MCF 10A (cell line): ENCODE results near the gene COL16A1. TPM values are rescaled to one million over a fixed set of nuclear protein-coding genes. Genes with fewer than 3 reads are reported as not detected.

ENCODE experiments used
- BruUV-seq: library from RNA; stranded (reverse); fragments of 400-500 nt; replicated peaks from 2 replicates; lab custom pipeline; 2021; lab: Mats Ljungman, UMichigan
- CTCF ChIA-PET: fragments of 300-600 bp; sonication (Branson Sonifier 250); formaldehyde crosslinking; extraction: SDS; loops from one replicate; lab custom pipeline; 2021; ENCODE audit warnings: antibody characterized with exemption, inconsistent platforms; lab: Yijun Ruan, JAX
- POLR2A ChIA-PET: fragments of 300-600, 350-650 bp; sonication (Branson Sonifier 250); formaldehyde crosslinking; extraction: SDS; loops from one replicate; lab custom pipeline; 2020; ENCODE audit warnings: antibody characterized with exemption, inconsistent platforms; lab: Yijun Ruan, JAX
- DNase-seq: peaks from one replicate; pipeline ENCODE4 v3.0.0-alpha.2; 2018; ENCODE audit not compliant: unreplicated experiment
- H3K27ac Mint-ChIP-seq: one replicate; pipeline ENCODE4 v1.8.0; 2022; ENCODE audit warnings: mild to moderate bottlenecking, low read depth, mixed read lengths; ENCODE audit not compliant: unreplicated experiment
- H3K27me3 Mint-ChIP-seq: one replicate; pipeline ENCODE4 v1.8.0; 2022; ENCODE audit warnings: mixed read lengths; ENCODE audit not compliant: insufficient read depth, unreplicated experiment
- H3K36me3 Mint-ChIP-seq: one replicate; pipeline ENCODE4 v1.8.0; 2022; ENCODE audit warnings: mild to moderate bottlenecking, moderate library complexity, mixed read lengths; ENCODE audit not compliant: insufficient read depth, unreplicated experiment
- H3K4me1 Mint-ChIP-seq: one replicate; pipeline ENCODE4 v1.8.0; 2022; ENCODE audit warnings: mixed read lengths; ENCODE audit not compliant: insufficient read depth, unreplicated experiment
- H3K4me3 Mint-ChIP-seq: one replicate; pipeline ENCODE4 v1.8.0; 2022; ENCODE audit warnings: mild to moderate bottlenecking, moderate library complexity, mixed read lengths; ENCODE audit not compliant: unreplicated experiment
- H3K9me3 Mint-ChIP-seq: one replicate; pipeline ENCODE4 v1.8.0; 2022; ENCODE audit warnings: mixed read lengths; ENCODE audit not compliant: unreplicated experiment
- CTCF ChIP-seq: fragments of 200-600 bp; IDR thresholded peaks from one replicate; pipeline ENCODE4 v1.8.0; 2022; ENCODE audit warnings: antibody characterized with exemption, mild to moderate bottlenecking; ENCODE audit not compliant: unreplicated experiment
- intact Hi-C: fragments of 100-400 bp; cut with micrococcal nuclease; formaldehyde crosslinking; loops from 2 replicates; pipeline ENCODE4 v1.14.1; 2022
- total RNA-seq: library from RNA; stranded (reverse); gene quantifications from 2 replicates; pipeline ENCODE4 v1.2.3, GENCODE V29; 2022

Gene COL16A1
- total RNA-seq, 1 experiment from 2014 or later = 42.1 TPM

GRCh38 chr1:31699341-31699891, 4.4 kb downstream of the COL16A1 start:
- Mint-ChIP-seq H3K27me3 (no peaks in the 10 kb centered on the region), H3K9me3 (no peaks in the 10 kb centered on the region), H3K36me3 (peaks cover 14% of the 10 kb centered on the region), H3K4me3 (no peak overlapping the region), H3K27ac (no peak overlapping the region), H3K4me1 (peaks cover 48% of the 10 kb centered on the region)
- DNase-seq = no peak
- no TSS peak for BruUV-seq
- no peak for TF ChIP-seq CTCF
- CTCF ChIA-PET = interaction anchor here (1.1 kb wide), 1 partner anchor 30 kb away, joined by 3 read pairs; no protein-coding TSS in a partner anchor
- POLR2A ChIA-PET = interaction anchor here (0.5 to 3.8 kb wide), 6 partner anchors 9 to 55 kb away, joined by 3 to 26 read pairs (median 16); no protein-coding TSS in a partner anchor
- intact Hi-C loops = no loop called here

- intact Hi-C loops = no loop called here
- CTCF ChIA-PET = interaction anchor here (0.6 to 0.8 kb wide), 2 partner anchors 33 to 531 kb away, joined by 3 to 5 read pairs; no protein-coding TSS in a partner anchor
Observed at GRCh38 chr1:31697369-31697984, 6.3 kb downstream of the COL16A1 start.

GRCh38 chr1:31696242-31696641, 7.6 kb downstream of the COL16A1 start:
- intact Hi-C loops = no loop called here
- H3K9me3 Mint-ChIP-seq = no peaks in the 10 kb centered on the region
- DNase-seq = no peak
- H3K27me3 Mint-ChIP-seq = no peaks in the 10 kb centered on the region
- no TSS peak for BruUV-seq
- ChIA-PET POLR2A (no interaction called here), CTCF (interaction anchor here (0.6 to 0.8 kb wide), 2 partner anchors 31 to 824 kb away, joined by 3 to 5 read pairs; no protein-coding TSS in a partner anchor)
- H3K27ac Mint-ChIP-seq = no peak overlapping the region
- H3K4me1 Mint-ChIP-seq = peaks cover 24% of the 10 kb centered on the region
- TF ChIP-seq CTCF = no peak
- H3K36me3 Mint-ChIP-seq = peaks cover 20% of the 10 kb centered on the region
- H3K4me3 Mint-ChIP-seq = no peak overlapping the region

More at GRCh38 chr1:31697369-31697984, 6.3 kb downstream of the COL16A1 start:
- no peak for DNase-seq
- Mint-ChIP-seq H3K36me3 (peaks cover 14% of the 10 kb centered on the region), H3K4me1 (peaks cover 36% of the 10 kb centered on the region), H3K4me3 (no peak overlapping the region), H3K27me3 (no peaks in the 10 kb centered on the region), H3K9me3 (no peaks in the 10 kb centered on the region), H3K27ac (no peak overlapping the region)
- POLR2A ChIA-PET = interaction anchor here (0.7 to 1.0 kb wide), 2 partner anchors 31 to 483 kb away, joined by 3 read pairs; no protein-coding TSS in a partner anchor
- TF ChIP-seq CTCF = no peak
- BruUV-seq = no TSS peak

- no peak for DNase-seq
- no peaks in the 10 kb centered on the region for H3K9me3 Mint-ChIP-seq
- peaks cover 14% of the 10 kb centered on the region for H3K4me1 Mint-ChIP-seq
- TF ChIP-seq CTCF = no peak
- ChIA-PET CTCF (interaction anchor here (0.7 to 1.3 kb wide), 2 partner anchors 31 to 93 kb away, joined by 3 to 4 read pairs; no protein-coding TSS in a partner anchor), POLR2A (no interaction called here)
- peaks cover 21% of the 10 kb centered on the region for H3K36me3 Mint-ChIP-seq
- no peak overlapping the region for H3K4me3 Mint-ChIP-seq
- intact Hi-C loops = no loop called here
- H3K27ac Mint-ChIP-seq = no peak overlapping the region
- no TSS peak for BruUV-seq
- H3K27me3 Mint-ChIP-seq = no peaks in the 10 kb centered on the region
Observed at GRCh38 chr1:31695327-31695726, 8.5 kb downstream of the COL16A1 start.
